ENCODE data around the gene NEXN.
"Not testable (repeated sequence)": the region's sequence is repeated elsewhere in the genome, so short reads cannot be mapped to it uniquely, and the experiment has no call there.

Gene NEXN

DNA sequence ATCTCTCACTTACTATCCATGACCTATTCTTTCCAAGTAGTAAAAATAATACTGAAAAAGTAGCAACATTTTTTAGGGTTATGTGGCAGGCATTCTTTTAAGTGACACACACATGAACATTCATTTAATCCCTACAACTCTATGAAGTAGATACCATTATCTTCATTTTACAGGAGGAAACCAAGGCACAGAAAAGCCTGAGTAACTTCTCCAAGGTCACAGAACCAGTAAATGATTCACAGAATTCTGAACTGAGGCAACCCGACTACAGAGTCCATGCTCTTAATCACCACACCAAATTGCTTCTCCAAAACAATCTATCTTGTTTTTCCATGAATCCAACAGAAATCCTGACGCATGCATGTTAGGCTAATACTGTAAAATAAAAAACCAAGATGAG, 73.0 kb downstream of the NEXN start:
- no peak for DNase-seq (ENCODE audit: low read depth)

DNA sequence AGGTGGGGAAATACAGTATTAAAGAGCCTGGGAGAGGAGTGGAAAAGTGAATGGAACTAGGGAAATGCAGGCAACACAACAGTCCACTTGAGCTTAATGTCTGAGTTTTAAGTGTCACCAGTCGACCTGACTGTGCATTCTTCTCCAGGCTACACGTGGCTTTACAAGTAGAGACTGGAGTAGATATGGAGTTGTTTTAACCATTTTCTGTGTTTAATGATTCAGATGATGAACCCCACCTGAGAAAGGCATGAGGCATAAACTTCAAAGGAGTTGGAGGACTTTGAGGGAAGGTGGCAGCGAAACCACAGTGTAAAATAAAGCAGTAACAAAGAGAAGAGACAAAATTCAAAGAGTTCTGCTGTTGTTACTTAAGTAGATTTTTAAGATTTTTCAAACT, 77.9 kb downstream of the NEXN start:
- DNase-seq (ENCODE audit: low read depth) = no peak

DNA sequence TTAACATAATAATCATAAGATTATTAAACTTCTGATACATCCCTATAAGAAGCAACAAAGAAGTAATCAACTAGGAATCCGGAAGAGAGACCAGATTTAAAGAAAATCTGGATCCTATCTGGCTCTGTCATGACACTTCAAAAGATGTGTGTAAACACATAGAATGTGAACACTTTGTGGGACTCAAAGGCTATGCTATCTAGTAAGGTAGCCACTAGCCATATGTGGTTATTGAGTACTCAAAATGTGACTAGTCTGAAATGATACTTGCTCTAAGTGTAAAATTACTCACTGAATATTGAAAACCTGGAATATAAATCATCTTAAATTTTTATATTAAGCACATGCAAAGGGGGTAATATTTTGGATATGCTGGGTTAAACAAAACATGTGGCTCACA, 81.8 kb downstream of the NEXN start:
- DNase-seq (ENCODE audit: low read depth) = no peak

GRCh38 chr1:77972080-77972479, 83.7 kb downstream of the NEXN start:
- DNase-seq (ENCODE audit: low read depth) = no peak

- DNase-seq (ENCODE audit: low read depth) = no peak
Measured at GRCh38 chr1:77975386-77975785, 87.0 kb downstream of the NEXN start.

DNA sequence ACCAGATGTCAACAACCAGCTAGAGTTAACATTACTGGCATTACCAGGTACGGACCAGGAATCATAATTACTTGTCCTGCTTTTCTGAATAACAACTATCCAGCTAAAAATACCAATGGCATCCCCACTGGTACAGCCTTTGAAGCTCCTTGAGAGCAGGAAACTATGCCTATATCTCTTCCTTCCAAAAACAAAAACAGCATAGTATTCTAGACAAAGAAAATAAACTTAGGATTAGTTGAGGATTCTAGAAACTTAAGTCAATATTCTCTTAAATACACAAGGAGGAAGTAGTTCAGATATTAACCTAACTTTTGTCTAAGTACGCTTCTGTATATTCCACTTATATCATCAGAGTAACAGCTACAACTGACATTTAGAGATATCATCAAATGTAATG, 87.5 kb downstream of the NEXN start:
- no peak for DNase-seq (ENCODE audit: low read depth)

- no peak for DNase-seq (ENCODE audit: low read depth)
Measured at GRCh38 chr1:77976433-77977076, 88.1 kb downstream of the NEXN start.

GRCh38 chr1:77977989-77978292, 89.5 kb downstream of the NEXN start:
- peak; percentile 86 for DNase-seq (ENCODE audit: low read depth)

DNA sequence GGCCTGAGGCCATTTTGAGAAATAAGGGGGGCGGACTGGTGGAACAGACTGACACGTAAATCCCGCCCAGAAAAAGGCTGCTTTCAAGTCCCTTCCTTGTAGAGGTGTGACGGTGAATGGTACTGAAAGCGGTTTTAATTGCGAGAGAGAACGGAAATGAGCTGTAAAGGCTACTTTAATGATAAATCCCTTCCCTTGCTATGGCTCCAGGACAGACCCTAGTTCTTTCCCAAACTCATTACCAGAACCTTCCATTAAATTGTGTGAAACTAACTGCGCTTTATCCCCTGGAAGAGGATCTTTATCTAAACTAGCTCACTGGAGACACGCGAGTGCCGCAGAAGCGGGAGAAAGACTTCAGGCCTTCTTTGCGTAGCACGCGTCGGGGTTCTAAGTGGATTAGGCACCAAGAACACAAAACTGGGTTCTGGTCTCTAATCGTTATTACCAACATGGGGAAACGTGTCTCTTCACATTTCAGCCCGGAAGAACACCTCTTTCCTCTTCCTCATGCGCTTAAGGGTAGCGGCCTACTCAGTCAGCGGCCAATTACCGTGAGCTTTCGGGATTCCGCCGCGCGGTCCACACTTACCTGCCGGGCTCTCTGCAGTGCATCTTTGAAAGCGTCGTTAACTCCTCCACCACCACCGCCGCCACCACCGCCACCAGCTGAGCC, 90.0 kb downstream of the NEXN start:
- DNase-seq (ENCODE audit: low read depth) = no peak

DNA sequence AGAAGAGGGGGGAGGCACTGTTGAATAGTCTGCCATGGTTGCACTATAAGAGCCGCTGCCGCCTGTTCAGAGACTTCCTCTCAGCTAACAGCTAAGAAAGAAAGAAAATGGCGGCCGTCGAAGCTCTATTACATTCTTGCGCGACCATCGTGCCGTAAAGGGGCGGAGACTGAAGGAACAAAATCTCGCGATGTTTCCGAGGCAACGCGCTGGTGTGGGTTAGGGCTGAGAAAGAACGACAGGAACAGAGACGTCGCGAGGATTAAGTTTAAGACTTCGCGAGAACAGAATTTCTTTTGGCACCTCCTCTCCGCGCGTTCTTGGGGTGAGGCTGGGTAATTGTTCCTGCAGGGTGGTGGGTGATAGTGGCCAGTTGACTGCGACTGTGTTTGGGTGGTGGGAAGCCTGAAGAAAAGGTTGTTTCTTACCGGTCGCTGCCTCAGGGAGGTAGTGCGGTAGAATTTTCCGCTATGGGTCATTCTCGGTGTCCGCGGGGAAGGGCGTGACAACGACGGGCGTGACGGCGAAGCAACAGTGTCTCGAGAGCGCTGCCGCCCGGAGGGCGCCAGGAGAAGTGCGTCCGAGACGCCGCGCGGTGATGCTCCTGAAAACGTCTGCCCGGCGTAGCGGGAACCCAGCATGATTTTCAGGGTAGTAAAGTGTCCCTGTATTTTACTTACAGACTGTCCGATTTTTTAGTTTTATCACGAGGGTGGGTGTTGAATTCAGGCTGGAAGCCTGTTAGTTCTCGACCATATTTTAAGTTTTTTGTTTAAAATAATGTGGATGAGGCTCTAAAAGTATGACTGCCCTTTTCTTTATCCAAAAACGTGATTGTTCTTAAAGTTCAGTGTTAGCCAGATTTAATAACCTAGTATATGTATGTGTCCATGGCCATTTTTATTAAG, 90.8 kb downstream of the NEXN start, which contains the start of gene FUBP1:
Gene FUBP1, minus strand, starts transcription at position 104 of the 908 bp plus-strand sequence. Its CDS starts 68 bp downstream, at position 36.
- peak; percentile 99 for DNase-seq (ENCODE audit: low read depth)

- DNase-seq (ENCODE audit: low read depth) = not testable (repeated sequence)
Measured at GRCh38 chr1:77983352-77983996, 95.0 kb downstream of the NEXN start.

DNA sequence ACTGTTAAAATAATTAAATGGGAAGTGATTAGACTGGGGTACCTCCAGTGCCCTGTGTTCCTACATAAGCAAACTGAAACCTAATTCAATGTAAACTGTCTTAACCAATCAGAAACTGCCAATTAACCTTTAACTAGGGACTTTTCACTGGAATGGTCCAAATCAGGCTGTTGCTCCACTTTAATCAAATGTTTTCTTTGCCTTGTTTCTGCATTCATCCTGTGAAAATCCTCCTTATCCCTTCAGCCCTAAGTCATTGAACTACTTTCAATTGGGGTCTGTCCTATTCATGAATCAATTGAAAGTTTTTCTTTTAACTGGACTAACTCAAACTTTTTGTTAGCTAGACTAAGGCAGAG, 95.6 kb downstream of the NEXN start:
- no peak for DNase-seq (ENCODE audit: low read depth)

DNA sequence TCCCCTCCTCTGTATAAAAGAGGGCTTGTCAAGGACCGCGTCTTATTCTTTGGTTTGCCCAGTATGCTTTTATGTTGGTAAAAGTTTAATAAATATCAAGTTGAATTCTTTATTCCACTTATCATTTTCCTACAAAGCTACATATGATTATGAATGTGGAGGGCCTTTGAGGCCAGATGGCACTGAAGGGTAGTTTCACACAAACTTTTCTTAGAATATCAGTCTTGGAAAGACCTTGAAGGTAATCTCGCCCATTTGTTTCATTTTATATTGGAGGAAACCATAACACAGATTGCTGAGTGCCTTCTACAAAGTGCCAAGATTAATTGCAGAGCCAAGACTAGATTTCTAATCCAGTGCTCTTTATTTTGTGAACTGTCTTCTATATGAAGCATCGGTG, 96.2 kb downstream of the NEXN start:
- DNase-seq (ENCODE audit: low read depth) = no peak

DNA sequence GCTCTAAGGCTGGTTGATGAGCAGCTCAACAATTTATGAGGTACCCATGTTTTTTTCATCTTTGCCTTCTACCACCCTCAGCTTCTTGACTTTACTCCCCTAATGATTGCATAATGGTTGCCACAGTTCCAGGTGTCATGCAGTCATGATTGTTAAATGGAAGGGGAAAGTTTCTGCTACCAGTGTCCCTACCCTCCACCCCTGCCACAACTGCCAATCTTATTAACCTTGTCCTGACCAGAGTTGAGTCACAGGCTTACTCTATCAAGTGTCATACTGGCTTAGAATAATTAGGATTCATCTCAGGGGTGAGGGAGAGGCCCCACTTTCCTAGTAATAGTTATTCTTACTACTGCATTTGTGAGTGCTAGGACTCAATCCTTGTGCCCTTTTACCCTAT, 98.4 kb downstream of the NEXN start:
- DNase-seq (ENCODE audit: low read depth) = no peak

GRCh38 chr1:77987919-77988318, 99.5 kb downstream of the NEXN start:
- DNase-seq (ENCODE audit: low read depth) = no peak

- no peak for DNase-seq (ENCODE audit: low read depth)
Measured at GRCh38 chr1:77989744-77990143, 101.3 kb downstream of the NEXN start.

DNA sequence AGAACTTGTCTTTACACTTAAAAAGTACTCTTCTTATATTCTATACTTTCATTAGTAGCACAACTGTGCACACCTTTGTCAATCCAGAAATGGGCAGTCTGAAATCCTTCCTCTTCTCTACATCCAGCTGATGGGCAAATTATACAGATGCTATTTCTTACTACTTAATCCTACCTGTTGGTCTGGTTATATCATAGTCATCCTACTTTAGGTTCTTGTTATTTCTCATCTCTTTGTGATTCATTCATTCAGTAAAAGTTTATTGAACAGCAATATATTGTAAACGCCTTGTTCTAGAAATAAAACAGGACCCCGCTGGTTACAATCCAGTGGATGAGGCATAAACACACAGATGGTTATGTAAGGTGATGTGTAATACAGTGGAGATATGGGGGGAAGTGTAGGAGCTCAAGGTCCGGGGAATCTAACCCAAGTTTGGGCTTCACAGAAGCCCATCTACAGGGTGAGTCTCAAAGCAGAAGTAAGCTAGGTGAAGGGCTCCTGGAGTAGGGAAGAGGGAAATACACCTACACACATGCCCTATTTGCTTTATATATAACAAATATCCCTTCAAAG, 102.3 kb downstream of the NEXN start:
- DNase-seq (ENCODE audit: low read depth) = no peak

- no peak for DNase-seq (ENCODE audit: low read depth)
Measured at GRCh38 chr1:77991638-77992037, 103.2 kb downstream of the NEXN start.

All from GM04504 (cell line).